A549 (cell line): Measurements from ENCODE around the gene TACC3. TPM values are rescaled to one million over a fixed set of nuclear protein-coding genes. Genes with fewer than 3 reads are reported as not detected.

Experiments
- ATAC-seq, 2 experiments: fragments of 200-7000 bp in 1 of 2; fragments of >200 bp in 1 of 2; cut with Nextera tagmentation in 1 of 2; cut with Tn5 transposase in 1 of 2; 3 replicates each; pipeline versions ENCODE4 v1.8.0 to v1.9.1; 2018 to 2020; ENCODE audit warnings: mild to moderate bottlenecking in 1 of 2, moderate library complexity in 1 of 2
- CTCF ChIA-PET: fragments of 300-600 bp; sonication (Branson Sonifier 250); formaldehyde crosslinking; extraction: SDS; loops from one replicate; lab custom pipeline; 2021; ENCODE audit warnings: antibody characterized with exemption, inconsistent platforms; lab: Yijun Ruan, JAX
- POLR2A ChIA-PET: fragments of 350-600 bp; formaldehyde crosslinking; extraction: SDS; loops from one replicate; lab custom pipeline; 2021; ENCODE audit warnings: antibody characterized with exemption, inconsistent platforms; lab: Yijun Ruan, JAX
- DNase-seq, 2 experiments: peaks; one replicate each; pipeline versions ENCODE4 v3.0.0 to v3.0.0-alpha.2; 2011 to 2016; ENCODE audit warnings: low read depth in 1 of 2, low spot score in 1 of 2
- FAIRE-seq: peaks from 2 replicates; lab custom pipeline; 2011; peaks lifted over from hg19 to GRCh38; lab: Jason Lieb, UNC
- H3K27ac ChIP-seq, 2 experiments: fragments of >200 bp; sonication (Bioruptor Twin); formaldehyde crosslinking; 3 replicates each; pipeline ENCODE4 v1.5.1; 2016 to 2017
- H3K4me1 ChIP-seq: fragments of >200 bp; sonication (Bioruptor Twin); formaldehyde crosslinking; 3 replicates; pipeline ENCODE4 v1.6.1; 2016
- H3K4me2 ChIP-seq: fragments of >200 bp; sonication (Bioruptor Twin); formaldehyde crosslinking; 3 replicates; pipeline ENCODE4 v1.6.1; 2016
- H3K4me3 ChIP-seq: fragments of >200 bp; sonication (Bioruptor Twin); formaldehyde crosslinking; 3 replicates; pipeline ENCODE4 v1.5.1; 2016
- H3K9me3 ChIP-seq: fragments of >200 bp; sonication (Bioruptor Twin); formaldehyde crosslinking; 3 replicates; pipeline ENCODE4 v1.6.1; 2016
- ATOH8 ChIP-seq: fragments of 250-450 bp; sonication (Bioruptor Pico); IDR thresholded peaks from 2 replicates; pipeline ENCODE4 v1.5.0; 2020; ENCODE audit warnings: low read depth, mild to moderate bottlenecking, moderate library complexity
- BCL3 ChIP-seq: fragments of >200 bp; sonication (Bioruptor Twin); formaldehyde crosslinking; IDR thresholded peaks from 3 replicates; pipeline ENCODE4 v1.6.1; 2016
- CBX8 ChIP-seq: fragments of 200-600 bp; sonication (generic); IDR thresholded peaks from 2 replicates; pipeline ENCODE4 v1.6.1; 2016
- CEBPB ChIP-seq, 2 experiments: fragments of >200 bp in 1 of 2; sonication (Bioruptor Twin) in 1 of 2; formaldehyde crosslinking in 1 of 2; IDR thresholded peaks; 2 replicates each; pipeline ENCODE4 v1.6.1; 2012 to 2016
- EHF ChIP-seq: fragments of 250-450 bp; sonication (Bioruptor Pico); IDR thresholded peaks from 2 replicates; pipeline ENCODE4 v1.5.0; 2020; ENCODE audit warnings: mild to moderate bottlenecking
- ELK1 ChIP-seq: fragments of 150-350 bp; IDR thresholded peaks from 2 replicates; pipeline ENCODE4 v1.6.1; 2014; ENCODE audit warnings: low read depth, mild to moderate bottlenecking, low read length
- FOSL2 ChIP-seq, 2 experiments: fragments of 450-650 bp in 1 of 2; fragments of >200 bp in 1 of 2; sonication (Bioruptor Twin) in 1 of 2; formaldehyde crosslinking; IDR thresholded peaks; 2 replicates each; pipeline versions ENCODE4 v1.5.0 to v1.6.1; 2016 to 2020; ENCODE audit warnings: mild to moderate bottlenecking in 1 of 2, moderate library complexity in 1 of 2
- HEYL ChIP-seq: fragments of 250-450 bp; sonication (Bioruptor Pico); IDR thresholded peaks from 2 replicates; pipeline ENCODE4 v1.8.0; 2021; ENCODE audit warnings: mild to moderate bottlenecking, moderate library complexity
- MAZ ChIP-seq: fragments of 150-350 bp; IDR thresholded peaks from 2 replicates; pipeline ENCODE4 v1.6.1; 2014; ENCODE audit warnings: antibody characterized with exemption, low read depth, low read length, borderline replicate concordance
- PBX3 ChIP-seq: IDR thresholded peaks from 2 replicates; pipeline ENCODE4 v1.6.1; 2012
- RAD21 ChIP-seq, 2 experiments: fragments of >200 bp in 1 of 2; sonication (Bioruptor Twin) in 1 of 2; formaldehyde crosslinking in 1 of 2; IDR thresholded peaks in 1 of 2; conservative IDR thresholded peaks in 1 of 2; 2 replicates in 1 of 2; 3 replicates in 1 of 2; pipeline ENCODE4 v1.6.1; 2012 to 2018; ENCODE audit warnings: inconsistent platforms in 1 of 2
- RARB ChIP-seq: fragments of 250-450 bp; sonication (Bioruptor Pico); IDR thresholded peaks from 2 replicates; pipeline ENCODE4 v1.8.0; 2021; ENCODE audit warnings: mild to moderate bottlenecking, moderate library complexity
- RCOR1 ChIP-seq: fragments of 150-350 bp; IDR thresholded peaks from 2 replicates; pipeline ENCODE4 v1.6.1; 2014; ENCODE audit warnings: antibody characterized with exemption, low read length, low read depth
- SMC3 ChIP-seq: fragments of >200 bp; sonication (Bioruptor Twin); formaldehyde crosslinking; IDR thresholded peaks from 3 replicates; pipeline ENCODE4 v1.6.1; 2018; ENCODE audit warnings: inconsistent platforms
- ZSCAN20 ChIP-seq: fragments of 250-450 bp; sonication (Bioruptor Pico); IDR thresholded peaks from 2 replicates; pipeline ENCODE4 v1.8.0; 2022; ENCODE audit warnings: mild to moderate bottlenecking, moderate library complexity
- WGBS: methylation state at CpG from one replicate; pipeline ENCODE4 v1.1.6; 2017; ENCODE audit errors: missing lambda C conversion rate; 5-methylcytosine and 5-hydroxymethylcytosine counted together
- polyA plus RNA-seq, 4 experiments: library from polyadenylated mRNA; depleted of rRNA in 3 of 4; stranded (reverse); fragments of >200 nt; fragmentation: RNase III in 1 of 4; extraction: RNeasy Plus Mini Kit Qiagen cat#74134 plus additional on column Dnase treatment in 1 of 4; gene quantifications; 2 replicates in 3 of 4; 3 replicates in 1 of 4; pipeline ENCODE4 v1.2.3, GENCODE V29; 2011 to 2017

Gene TACC3
- polyA plus RNA-seq, 2 of the 4 experiments (the other 2 are of a cell fraction), result 25.9 to 70.6 TPM

GRCh38 chr4:1758306-1759121, 37.2 kb downstream of the TACC3 start:
- TF ChIP-seq EHF (no peak), ZSCAN20 (CRISPR knock-in tag) (no peak), BCL3 (no peak), RARB (CRISPR knock-in tag) (no peak), FOSL2 (IDR thresholded peaks at IDR 0.05) (no peak), FOSL2 (CRISPR knock-in tag; IDR thresholded peaks at IDR 0.05) (no peak), ATOH8 (no peak), HEYL (CRISPR knock-in tag) (no peak), RCOR1 (no peak)
- no peak for FAIRE-seq

GRCh38 chr4:1759170-1759817, 38.0 kb downstream of the TACC3 start:
- CTCF ChIA-PET, result interaction anchor here (1.0 to 4.3 kb wide), 7 partner anchors 11 to 151 kb away, joined by 3 to 23 read pairs (median 4); partner anchors contain the start of gene FGFR3
- no peak overlapping the region for H3K4me3 ChIP-seq
- H3K9me3 ChIP-seq, result no peaks in the 10 kb centered on the region
- POLR2A ChIA-PET, result no interaction called here
- no peak overlapping the region for H3K4me2 ChIP-seq
- ATAC-seq (peak in 1 of 2 experiments; percentile 1; a peak in 2 of 6 replicates), FAIRE-seq (no peak), DNase-seq (no peak)
- WGBS, result 92% methylated on average over 9 of the region's 19 CpGs
- TF ChIP-seq EHF (no peak), CEBPB (IDR thresholded peaks at IDR 0.05) (no peak), CBX8 (no peak), SMC3 (no peak), ELK1 (no peak), RCOR1 (no peak), MAZ (no peak)
- peak overlapping the region in 1 of 2 experiments; percentile 76; a peak in 3 of 6 replicates for H3K27ac ChIP-seq
- H3K4me1 ChIP-seq, result peaks cover 21% of the 10 kb centered on the region

More at GRCh38 chr4:1758306-1759121, 37.2 kb downstream of the TACC3 start:
- peak overlapping the region; percentile 40 to 56; a peak in 4 of 6 replicates for H3K27ac ChIP-seq
- peaks cover 21% of the 10 kb centered on the region for H3K4me1 ChIP-seq
- CTCF ChIA-PET, result interaction anchor here (1.0 to 4.3 kb wide), 2 partner anchors 11 to 35 kb away, joined by 4 to 23 read pairs; partner anchors contain the start of gene FGFR3
- ATAC-seq (peak in 1 of 2 experiments; percentile 3; a peak in 2 of 6 replicates), DNase-seq (no peak)
- H3K4me3 ChIP-seq, result no peak overlapping the region
- H3K4me2 ChIP-seq, result peak overlapping the region; percentile 34; the same call in 1 of the 3 replicates
- WGBS, result 84% methylated on average over 9 of the region's 27 CpGs
- H3K9me3 ChIP-seq, result no peaks in the 10 kb centered on the region
- POLR2A ChIA-PET, result no interaction called here

- Histone ChIP-seq H3K4me1 (peaks cover 22% of the 10 kb centered on the region), H3K27ac (peak overlapping the region in 1 of 2 experiments; percentile 76; a peak in 3 of 6 replicates), H3K9me3 (no peaks in the 10 kb centered on the region), H3K4me3 (no peak overlapping the region)
- ChIA-PET POLR2A (no interaction called here), CTCF (interaction anchor here (1.0 to 4.3 kb wide), 9 partner anchors 12 to 151 kb away, joined by 3 to 23 read pairs (median 3); partner anchors contain the start of gene FGFR3)
- no peak for DNase-seq
- no peak for FAIRE-seq
- ATAC-seq, result peak in 1 of 2 experiments; percentile 37; a peak in 3 of 6 replicates
- TF ChIP-seq RAD21 (conservative IDR thresholded peaks at IDR 0.05 in 1 of 2, IDR thresholded peaks at IDR 0.05 in 1 of 2) (0 out of 5 replicates have a peak, but pooled peaks of 1 of the 2 experiments have one; percentile 12), PBX3 (no peak)
- TF ChIP-seq, all 56 proteins: peak for 1
- 60% methylated on average over 3 of the region's 13 CpGs for WGBS
- no peak overlapping the region; the same call in 2 of the 3 replicates for H3K4me2 ChIP-seq
Observed at GRCh38 chr4:1759818-1760223, 38.5 kb downstream of the TACC3 start.
